ENCODE results near the gene PLCG2.

PLCG2 gene

DNA sequence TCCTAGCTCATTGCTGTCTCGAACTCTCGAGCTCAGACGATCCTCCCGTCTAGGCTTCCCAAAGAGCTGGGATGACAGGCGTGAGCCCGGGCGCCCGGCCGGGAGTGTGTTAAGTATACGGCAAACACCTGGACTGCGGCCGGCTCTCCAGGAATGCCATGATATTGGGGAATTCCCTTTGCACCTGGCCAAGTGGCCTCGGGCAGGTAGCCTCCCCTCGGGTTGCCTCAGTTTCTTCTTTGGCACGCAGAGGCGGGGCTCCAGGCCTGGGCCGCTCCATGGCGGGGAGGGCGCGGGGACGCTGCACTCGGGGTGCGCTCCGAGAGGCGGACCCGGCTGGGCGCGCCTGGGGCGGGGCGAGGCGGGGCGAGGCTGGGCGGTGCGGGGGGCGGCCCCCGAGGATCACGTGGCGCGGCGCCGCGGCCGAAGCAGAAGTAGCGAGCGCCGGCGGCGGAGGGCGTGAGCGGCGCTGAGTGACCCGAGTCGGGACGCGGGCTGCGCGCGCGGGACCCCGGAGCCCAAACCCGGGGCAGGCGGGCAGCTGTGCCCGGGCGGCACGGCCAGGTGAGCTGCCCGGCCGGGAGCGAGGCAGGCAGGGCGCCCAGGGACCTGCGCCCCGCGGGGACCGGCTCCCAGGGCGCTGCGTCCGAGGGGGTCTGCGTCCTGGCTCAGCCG lies at the start of gene PLCG2:
PLCG2 (plus strand) TSS at position 431 of the 675 bp plus-strand sequence. CDS start 6,699 bp downstream, outside the sequence.
- TF ChIP-seq, protein P1, sequence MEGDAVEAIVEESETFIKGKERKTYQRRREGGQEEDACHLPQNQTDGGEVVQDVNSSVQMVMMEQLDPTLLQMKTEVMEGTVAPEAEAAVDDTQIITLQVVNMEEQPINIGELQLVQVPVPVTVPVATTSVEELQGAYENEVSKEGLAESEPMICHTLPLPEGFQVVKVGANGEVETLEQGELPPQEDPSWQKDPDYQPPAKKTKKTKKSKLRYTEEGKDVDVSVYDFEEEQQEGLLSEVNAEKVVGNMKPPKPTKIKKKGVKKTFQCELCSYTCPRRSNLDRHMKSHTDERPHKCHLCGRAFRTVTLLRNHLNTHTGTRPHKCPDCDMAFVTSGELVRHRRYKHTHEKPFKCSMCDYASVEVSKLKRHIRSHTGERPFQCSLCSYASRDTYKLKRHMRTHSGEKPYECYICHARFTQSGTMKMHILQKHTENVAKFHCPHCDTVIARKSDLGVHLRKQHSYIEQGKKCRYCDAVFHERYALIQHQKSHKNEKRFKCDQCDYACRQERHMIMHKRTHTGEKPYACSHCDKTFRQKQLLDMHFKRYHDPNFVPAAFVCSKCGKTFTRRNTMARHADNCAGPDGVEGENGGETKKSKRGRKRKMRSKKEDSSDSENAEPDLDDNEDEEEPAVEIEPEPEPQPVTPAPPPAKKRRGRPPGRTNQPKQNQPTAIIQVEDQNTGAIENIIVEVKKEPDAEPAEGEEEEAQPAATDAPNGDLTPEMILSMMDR (IDR thresholded peaks at IDR 0.05; ENCODE audit: low read depth, low read length, missing control alignments): no peak
- DNase-seq (ENCODE audit: low read depth): no peak
- in situ Hi-C loops (cut with HindIII; ENCODE audit: low sequenced_read_pairs): no loop called here
- peak within 1 kb of the TSS; percentile 47 for H3K4me3 ChIP-seq (ENCODE audit: low read depth, low read length)

DNA sequence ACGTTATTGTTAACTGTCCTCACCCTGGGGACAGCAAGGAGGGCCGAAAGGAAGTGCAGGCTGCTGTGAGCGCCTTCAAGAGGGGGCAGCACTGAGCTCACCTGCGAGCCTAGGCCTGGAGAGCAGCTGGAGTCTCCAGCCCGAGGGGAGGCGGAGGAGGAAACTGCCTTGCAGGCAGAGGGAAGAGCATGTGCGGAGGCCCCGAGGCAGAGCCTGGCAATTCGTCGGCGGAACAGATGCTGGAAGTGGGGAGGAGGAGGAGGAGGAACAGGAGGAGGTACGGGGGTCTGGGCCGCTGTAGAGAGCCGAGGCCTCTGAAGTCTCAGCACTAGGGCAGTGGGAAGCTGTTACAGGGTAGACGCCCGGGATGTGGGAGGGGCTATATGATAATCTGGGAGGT lies 49.6 kb upstream of the PLCG2 start:
- no peak overlapping the region for H3K4me3 ChIP-seq (ENCODE audit: low read depth, low read length)
- in situ Hi-C loops (cut with HindIII; ENCODE audit: low sequenced_read_pairs): loop anchor here (25.0 kb wide), 1 partner anchor 692 kb away; the partner anchor contains the start of gene ATMIN
- TF ChIP-seq, protein P1 (IDR thresholded peaks at IDR 0.05; ENCODE audit: low read depth, low read length, missing control alignments): no peak
- DNase-seq (ENCODE audit: low read depth): no peak

DNA sequence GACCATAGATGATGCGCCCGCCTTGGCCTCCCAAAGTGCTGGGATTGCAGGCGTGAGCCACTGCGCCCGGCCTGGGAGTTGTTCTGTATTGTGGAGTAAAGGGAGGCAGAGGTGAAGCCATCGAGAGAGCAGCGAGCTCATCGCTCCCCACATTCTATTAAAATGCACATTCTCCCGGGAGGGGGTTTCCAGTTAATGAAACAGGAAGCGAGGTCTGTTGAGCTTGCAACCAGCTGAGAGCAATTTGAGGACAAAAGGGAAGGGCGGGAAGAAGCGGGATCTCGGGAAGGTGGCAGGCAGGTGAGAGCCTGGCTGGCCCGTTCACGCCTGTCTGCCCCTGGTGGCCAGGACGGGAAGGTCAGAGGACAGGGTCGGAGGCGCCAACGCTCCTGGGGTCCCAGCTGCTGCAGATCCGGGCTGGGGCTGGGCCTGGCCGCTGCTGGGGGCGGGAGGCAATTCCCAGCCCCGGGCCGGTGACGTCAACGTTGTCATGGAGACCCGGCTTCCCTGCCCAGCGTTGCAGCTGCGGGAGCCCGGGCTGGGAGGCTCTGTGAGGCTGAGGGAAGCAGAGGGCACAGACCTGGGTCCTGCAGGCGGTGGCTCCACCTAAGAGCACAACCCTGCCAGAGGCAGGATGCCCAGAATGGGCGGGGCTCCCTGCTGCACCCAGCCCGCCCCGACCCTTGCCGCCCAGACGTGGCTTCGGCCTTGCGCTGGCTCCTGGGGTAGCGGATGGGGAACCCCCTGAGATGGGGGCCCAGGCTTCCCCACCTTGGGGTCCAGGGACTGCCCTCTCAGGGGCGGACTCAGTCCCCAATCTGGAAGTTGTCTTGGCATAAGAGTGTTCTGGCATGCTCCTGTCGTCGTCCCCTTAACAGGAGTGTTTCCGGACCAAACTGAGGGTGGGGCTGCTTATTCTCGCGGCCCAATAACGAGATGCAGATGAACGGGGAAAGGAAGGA lies 48.7 kb upstream of the PLCG2 start:
- H3K4me3 ChIP-seq (ENCODE audit: low read depth, low read length): peak overlapping the region; percentile 31
- TF ChIP-seq, protein P1 (IDR thresholded peaks at IDR 0.05; ENCODE audit: low read depth, low read length, missing control alignments): peak; percentile 50
- in situ Hi-C loops (cut with HindIII; ENCODE audit: low sequenced_read_pairs): loop anchor here (10.0 to 25.0 kb wide), 2 partner anchors 336 to 693 kb away; partner anchors contain the start of gene ATMIN
- peak; percentile 54 for DNase-seq (ENCODE audit: low read depth)

DNA sequence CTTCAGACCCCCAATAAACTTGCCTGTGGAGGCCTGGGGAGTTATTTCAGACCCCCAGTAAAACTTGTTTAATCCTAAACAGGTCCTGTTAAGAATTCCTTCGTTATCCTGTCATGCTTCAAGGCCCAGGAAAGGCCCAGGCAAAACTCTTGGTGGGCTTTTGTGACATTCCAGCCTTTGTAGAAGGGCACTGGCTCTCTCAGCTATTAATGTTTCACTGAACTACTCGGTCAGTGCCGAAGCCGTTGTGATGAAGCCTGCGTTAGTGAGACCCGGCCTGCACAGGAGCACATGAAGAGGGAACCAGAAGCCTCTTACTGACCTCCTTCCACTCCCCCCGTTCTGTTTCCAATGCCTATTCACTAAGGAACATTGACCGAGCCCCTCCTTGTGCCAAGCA lies 47.4 kb upstream of the PLCG2 start:
- TF ChIP-seq, protein P1 (IDR thresholded peaks at IDR 0.05; ENCODE audit: low read depth, low read length, missing control alignments): no peak
- in situ Hi-C loops (cut with HindIII; ENCODE audit: low sequenced_read_pairs): loop anchor here (10.0 to 25.0 kb wide), 2 partner anchors 337 to 694 kb away; partner anchors contain the start of gene ATMIN
- no peak overlapping the region for H3K4me3 ChIP-seq (ENCODE audit: low read depth, low read length)
- no peak for DNase-seq (ENCODE audit: low read depth)

DNA sequence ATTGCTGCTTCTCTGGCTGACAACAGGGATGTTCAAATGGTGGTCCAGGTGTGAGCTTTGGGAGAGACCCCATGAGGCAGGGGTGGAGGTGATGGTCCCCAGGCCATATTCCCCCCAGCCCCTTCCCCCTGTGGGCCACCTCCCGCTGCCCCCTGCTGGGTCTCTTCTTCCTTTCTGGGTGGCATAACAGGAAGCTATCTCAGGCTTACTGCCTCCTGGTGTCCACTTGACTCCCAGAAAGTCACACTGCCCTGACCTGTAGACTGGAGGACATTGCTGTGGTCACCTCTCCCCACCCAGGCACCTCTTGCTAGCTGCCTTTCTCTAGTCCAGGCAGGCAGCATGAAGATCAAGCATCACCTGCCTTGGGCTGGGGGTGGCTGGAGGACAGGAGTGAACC lies 46.4 kb upstream of the PLCG2 start:
- no peak overlapping the region for H3K4me3 ChIP-seq (ENCODE audit: low read depth, low read length)
- TF ChIP-seq, protein P1 (IDR thresholded peaks at IDR 0.05; ENCODE audit: low read depth, low read length, missing control alignments): no peak
- DNase-seq (ENCODE audit: low read depth): no peak
- in situ Hi-C loops (cut with HindIII; ENCODE audit: low sequenced_read_pairs): loop anchor here (10.0 to 25.0 kb wide), 2 partner anchors 338 to 695 kb away; partner anchors contain the start of gene ATMIN

DNA sequence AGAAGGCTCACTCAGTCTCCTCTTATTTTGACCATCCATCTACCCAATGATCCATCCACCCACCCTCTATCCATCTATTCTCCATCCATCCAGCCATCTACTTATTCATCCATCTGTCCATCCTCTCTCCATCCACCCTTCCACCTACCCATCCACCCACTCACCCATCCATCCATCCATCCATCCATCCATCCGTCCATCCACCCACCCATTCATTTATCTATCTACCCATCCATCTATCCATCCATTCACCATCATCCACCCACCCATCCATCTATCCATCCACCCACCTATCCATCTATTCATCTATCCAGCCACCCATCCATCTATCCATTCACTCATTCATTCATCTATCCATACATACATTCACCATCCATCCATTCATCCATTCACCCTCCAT lies 45.8 kb upstream of the PLCG2 start:
- no peak for DNase-seq (ENCODE audit: low read depth)
- in situ Hi-C loops (cut with HindIII; ENCODE audit: low sequenced_read_pairs): loop anchor here (10.0 to 25.0 kb wide), 2 partner anchors 338 to 696 kb away; partner anchors contain the start of gene ATMIN
- TF ChIP-seq, protein P1 (IDR thresholded peaks at IDR 0.05; ENCODE audit: low read depth, low read length, missing control alignments): no peak
- H3K4me3 ChIP-seq (ENCODE audit: low read depth, low read length): no peak overlapping the region
